HG02642 (cell line): ENCODE data around the gene UHRF1.
"Not testable (repeated sequence)": the region's sequence is repeated elsewhere in the genome, so short reads cannot be mapped to it uniquely, and the experiment has no call there.

Experiments
- ATAC-seq: cut with Tn5 transposase; IDR thresholded peaks from one replicate; pipeline ENCODE4 v1.9.1; 2021; ENCODE audit warnings: mild to moderate bottlenecking; ENCODE audit not compliant: unreplicated experiment, poor library complexity

UHRF1 gene

DNA sequence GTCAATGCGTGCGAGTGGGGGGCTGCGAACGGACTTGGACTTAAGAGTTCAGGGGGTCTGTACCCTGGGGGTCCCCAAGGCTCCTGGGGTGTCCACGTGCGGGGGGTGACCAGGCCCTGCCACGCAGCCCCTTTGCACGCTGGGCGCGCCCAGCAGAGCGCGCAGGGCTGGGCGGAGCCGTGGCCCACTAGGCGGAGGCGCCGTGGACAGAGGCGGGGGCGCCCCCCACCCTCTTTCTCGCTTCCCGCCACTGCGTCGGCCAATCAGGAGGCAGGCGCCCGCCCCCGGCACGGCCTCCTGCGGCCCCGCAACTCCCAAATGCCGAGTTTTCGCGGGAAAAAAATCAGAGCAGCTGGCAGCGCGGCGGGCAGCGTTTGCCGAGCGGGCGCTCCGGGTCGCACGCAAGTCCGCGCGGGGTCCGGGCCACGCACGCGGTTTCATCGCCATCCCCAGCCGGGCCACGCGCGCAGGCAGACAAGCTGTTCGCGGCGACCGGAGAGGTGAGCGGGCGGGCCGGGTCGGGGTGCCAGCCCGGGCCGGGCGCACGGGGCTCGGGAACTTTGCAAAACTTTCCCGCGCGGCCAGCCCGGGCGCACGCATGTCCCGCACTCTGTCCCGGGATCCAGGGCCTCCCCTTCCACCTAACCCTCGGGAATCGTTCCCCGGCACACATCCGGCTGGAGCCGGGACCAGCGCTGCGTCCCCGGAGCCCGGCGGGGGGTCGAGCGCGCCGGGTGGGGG is at the start of gene UHRF1:
Gene UHRF1 (plus strand): TSS at position 346 of the 741 bp plus-strand sequence. CDS start 1,385 bp downstream, outside the sequence.
- ATAC-seq, result peak; percentile 25

GRCh38 chr19:4859697-4860096 is 49.6 kb upstream of the UHRF1 start:
- no peak for ATAC-seq

- ATAC-seq, result no peak
These were observed 48.2 kb upstream of the UHRF1 start for GRCh38 chr19:4861147-4861546.

- ATAC-seq, result no peak
These were observed 42.5 kb upstream of the UHRF1 start for GRCh38 chr19:4866595-4867424.

DNA sequence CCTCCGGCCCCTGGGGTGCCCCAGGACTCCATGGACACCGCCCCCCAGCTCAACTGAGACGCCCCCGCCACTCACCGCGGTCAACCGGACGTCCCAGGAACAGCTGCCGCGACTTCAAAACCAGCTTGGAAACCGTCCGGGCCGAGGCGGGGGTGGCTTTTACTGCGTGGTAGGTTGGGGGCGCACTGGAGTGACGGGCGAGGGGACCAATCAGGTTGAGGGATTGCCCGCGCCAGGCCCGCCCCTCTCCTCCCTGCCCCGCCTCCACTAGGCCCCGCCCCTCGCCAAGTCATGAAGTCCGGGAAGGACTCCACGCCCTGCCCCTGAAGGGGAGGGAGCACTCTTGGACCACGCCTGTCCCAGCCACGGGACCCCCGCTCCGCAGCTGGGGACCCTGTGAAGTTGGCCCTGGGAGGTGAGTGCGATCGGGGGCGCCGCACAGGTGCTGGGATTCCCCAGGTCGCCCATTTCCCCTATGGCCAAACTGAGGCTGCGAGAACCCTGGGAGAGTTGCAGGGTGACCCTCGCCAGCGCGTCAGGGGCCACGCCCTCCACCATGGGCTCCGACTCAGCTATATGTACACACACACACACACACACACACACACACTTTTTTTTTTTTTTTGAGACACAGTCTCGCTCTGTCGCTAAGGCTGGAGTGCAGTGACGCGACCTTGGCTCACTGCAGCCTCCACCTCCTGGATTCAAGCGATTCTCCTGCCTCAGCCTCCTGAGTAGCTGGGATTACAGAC is 41.6 kb upstream of the UHRF1 start, which contains the start of gene PLIN3:
Gene PLIN3 (minus strand): TSS at position 134 of the 752 bp plus-strand sequence. CDS start 6,273 bp downstream, outside the sequence.
- peak; percentile 87 for ATAC-seq

DNA sequence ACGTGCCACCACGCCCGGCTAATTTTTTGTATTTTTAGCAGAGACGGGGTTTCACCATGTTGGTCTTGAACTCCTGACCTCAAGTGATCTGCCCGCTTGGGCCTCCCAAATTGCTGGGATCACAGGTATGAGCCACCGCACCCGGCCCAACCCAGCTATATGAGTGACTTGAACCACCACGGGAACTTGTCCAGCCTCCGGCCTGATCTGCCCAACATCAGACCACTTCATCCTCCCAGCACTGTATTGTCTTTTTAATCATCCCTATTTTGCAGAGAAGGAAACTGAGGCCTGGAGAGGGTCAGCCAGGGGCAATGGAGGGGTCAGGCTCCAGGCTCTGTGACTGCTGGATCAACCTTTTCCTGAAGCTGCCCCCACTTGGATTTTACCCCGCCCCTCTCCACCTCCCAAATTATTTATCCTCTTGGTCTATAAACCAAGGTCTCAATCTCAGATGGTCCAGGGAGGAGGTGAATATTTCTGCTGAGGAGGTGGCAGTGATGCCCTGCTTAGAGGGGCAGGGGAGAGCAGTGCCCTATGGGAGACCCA is 40.9 kb upstream of the UHRF1 start:
- ATAC-seq, result no peak

DNA sequence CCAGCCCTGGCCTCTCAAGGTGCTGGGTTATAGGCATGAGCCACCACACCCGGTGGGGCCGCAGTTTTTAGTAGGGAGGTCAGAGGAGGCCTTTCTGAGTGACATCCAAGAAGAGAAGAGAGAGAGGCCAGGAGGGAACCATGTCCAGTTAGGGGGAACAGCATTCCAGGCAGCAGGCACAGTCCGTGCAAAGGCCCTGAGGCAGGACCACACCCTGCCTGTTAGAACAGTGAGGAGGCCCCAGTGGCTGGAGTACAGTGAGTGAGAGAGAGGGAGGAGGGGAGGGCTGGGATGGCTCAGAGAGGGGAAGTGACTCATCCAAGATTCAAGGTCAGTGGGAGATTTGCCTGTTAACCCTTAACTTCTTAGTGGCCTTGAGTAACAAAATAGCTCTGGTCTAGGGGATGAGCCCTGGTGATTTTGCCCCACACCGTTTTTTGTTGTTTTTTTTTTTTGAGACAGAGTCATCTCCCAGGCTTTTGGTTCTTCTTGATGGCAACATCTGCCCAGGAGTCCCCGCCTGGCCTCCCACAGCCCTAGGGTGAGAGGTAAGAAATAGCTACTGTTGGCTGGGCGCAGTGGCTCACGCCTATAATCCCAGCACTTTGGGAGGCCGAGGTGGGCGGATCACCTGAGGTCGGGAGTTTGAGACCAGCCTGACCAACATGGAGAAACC is 39.1 kb upstream of the UHRF1 start:
- no peak for ATAC-seq

GRCh38 chr19:4871711-4872110 is 37.6 kb upstream of the UHRF1 start:
- no peak for ATAC-seq

- ATAC-seq, result no peak
These were observed 35.4 kb upstream of the UHRF1 start for GRCh38 chr19:4873930-4874329.

DNA sequence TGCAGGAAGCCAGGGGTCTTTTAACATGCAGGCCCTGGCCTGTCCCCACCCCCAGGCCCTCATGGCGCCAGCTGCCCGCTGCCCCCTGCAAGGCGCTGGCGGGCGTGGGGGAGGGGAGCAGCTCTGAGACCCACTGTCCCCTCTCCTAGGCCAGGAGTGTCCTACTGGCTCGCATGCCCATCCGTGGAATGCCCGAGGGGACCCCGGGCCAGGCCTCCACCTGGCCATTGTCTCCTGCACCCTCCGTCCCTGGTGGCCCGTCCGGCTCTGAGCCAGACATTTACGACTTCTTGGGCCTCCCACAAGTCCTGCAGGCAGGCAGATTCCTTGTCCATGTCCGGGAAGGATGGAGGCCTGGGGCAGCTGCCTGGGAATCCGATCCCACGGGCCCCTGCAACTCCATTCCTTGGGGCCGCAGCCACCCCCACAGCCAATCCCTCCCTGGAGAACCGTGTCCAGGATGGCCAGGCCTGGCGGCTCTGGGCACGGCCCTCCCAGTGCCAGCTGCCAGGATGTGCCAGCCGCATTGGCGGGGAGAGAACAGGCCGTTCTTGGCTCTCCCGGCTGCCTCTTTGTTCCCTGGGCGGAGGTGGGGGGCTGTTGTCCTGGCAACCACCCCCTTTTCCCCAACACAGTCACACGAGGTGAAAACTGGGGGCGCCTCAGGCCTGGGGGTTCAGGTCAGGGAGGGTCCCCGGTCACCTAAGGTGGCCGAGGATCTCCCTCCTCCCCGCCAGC is 31.4 kb upstream of the UHRF1 start:
- ATAC-seq, result no peak

GRCh38 chr19:4878491-4878968 is 30.8 kb upstream of the UHRF1 start:
- ATAC-seq, result no peak

DNA sequence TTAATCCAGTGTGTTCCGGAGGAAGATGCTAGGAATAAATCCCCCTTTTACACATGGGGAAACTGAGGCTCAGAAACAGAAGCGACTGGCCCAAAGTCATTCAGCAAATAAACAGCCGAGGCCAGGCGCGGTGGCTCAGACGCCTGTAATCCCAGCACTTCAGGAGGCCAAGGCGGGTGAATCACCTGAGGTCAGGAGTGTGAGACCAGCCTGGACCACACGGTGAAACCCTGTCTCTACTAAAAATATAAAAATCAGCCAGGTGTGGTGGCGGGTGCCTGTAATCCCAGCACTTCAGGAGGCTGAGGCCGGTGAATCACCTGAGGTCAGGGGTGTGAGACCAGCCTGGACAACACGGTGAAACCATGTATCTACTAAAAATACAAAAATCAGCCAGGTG is 30.3 kb upstream of the UHRF1 start:
- no peak for ATAC-seq

GRCh38 chr19:4882874-4883273 is 26.4 kb upstream of the UHRF1 start:
- ATAC-seq, result not testable (repeated sequence)

DNA sequence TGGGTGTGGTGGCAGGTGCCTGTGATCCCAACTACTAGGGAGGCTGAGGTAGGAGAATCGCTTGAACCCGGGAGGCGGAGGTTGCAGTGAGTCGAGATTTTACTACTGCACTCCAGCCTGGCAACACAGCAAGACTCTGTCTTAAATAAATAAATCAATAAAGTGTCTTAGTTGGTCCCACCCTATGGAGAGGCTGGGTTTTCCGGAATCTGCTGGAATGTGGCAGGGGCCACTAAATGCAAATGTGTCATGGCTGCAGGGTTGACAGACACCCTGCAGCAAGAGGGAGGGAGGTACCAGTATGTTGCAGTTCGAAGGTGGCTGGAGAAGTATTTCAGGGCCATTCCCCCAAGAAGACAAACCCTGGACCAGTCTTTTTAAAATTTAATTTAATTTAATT is 24.3 kb upstream of the UHRF1 start:
- not testable (repeated sequence) for ATAC-seq

DNA sequence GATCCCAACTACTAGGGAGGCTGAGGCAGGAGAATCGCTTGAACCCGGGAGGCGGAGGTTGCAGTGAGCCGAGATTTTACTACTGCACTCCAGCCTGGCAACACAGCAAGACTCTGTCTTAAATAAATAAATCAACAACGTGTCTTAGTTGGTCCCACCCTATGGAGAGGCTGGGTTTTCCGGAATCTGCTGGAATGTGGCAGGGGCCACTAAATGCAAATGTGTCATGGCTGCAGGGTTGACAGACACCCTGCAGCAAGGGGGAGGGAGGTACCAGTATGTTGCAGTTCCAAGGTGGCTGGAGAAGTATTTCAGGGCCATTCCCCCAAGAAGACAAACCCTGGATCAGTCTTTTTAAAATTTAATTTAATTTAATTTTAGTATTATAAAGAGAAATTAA is 21.5 kb upstream of the UHRF1 start:
- not testable (repeated sequence) for ATAC-seq

GRCh38 chr19:4889034-4889815 is 20.1 kb upstream of the UHRF1 start:
- ATAC-seq, result no peak

DNA sequence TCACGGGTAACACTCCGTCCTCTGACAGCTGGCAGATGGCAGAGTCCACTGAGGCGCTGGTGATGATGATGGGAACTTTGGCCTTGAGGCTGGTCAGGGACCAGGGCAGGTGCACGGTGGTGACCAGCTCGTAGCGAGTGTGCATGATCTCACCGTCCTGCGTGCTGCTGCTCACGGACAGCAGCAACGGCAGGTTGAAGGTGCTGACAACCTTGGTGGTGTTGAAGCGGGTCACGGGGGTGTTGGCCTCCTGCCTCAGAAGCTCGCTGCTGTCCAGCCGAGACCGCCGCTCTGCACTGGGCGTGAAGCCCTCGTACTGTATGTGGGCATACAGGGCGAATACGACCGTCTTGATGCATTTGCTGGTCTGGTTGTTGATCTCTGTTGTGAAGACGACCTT is 18.2 kb upstream of the UHRF1 start:
- ATAC-seq, result no peak

GRCh38 chr19:4892962-4893361 is 16.3 kb upstream of the UHRF1 start:
- not testable (repeated sequence) for ATAC-seq
